Pulmonary artery endothelial cell (primary cell): ENCODE measurements around the gene HOXB4. TPM values are rescaled to one million over a fixed set of nuclear protein-coding genes. Genes with fewer than 3 reads are reported as not detected.

Experiments
- DNase-seq: peaks from one replicate; pipeline ENCODE4 v3.0.0-alpha.2; 2011; ENCODE audit warnings: low read depth, low spot score
- total RNA-seq: library from RNA; depleted of rRNA; stranded (reverse); fragments of >200 nt; gene quantifications from 2 replicates; pipeline ENCODE4 v1.2.3, GENCODE V29; 2014

Gene HOXB4
- total RNA-seq, 1 donor from 2014 or later = 3.0 TPM

DNA sequence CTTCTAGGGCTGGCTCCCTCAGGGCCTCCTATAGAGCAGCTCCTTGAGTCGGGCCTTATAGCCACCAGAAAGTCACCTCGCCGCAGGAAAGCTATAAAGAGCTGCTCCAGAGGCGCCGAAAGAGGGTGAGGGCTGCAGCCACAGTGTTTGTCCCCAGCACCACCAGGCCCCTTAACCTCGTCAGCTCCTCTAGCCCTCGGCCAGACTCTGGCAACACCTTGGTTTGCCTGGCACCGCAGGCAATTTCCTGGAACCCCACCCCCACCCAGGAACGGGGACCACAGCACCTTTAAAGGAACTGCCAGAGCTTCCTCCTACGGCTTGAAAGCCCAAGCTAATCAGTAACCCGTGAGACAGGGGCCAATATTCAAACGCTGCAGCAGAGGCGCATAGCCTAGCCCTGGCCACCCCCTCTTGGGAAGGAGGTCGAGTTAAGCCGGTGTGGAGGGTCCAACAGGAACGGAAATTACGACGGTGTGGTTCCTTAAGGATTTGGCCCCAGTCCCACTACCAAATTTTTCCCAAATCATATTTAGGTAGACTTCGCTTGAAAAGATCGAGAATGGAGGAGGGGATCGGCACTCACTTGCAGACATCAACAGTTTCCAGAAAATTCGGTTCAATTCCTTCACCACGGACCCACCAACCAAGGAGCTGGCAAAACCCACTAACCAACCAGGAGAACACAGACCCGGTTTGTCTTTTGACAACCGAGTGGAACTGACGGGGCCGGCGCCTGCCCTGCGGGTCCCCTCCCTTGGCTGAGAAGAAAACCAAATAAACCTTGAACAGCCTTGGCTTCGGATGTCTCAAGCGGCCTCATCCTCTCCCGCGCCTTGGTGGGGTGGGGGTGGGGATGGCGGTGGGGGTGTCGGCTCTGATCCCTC is 23.6 kb upstream of the HOXB4 start:
- no peak for DNase-seq

DNA sequence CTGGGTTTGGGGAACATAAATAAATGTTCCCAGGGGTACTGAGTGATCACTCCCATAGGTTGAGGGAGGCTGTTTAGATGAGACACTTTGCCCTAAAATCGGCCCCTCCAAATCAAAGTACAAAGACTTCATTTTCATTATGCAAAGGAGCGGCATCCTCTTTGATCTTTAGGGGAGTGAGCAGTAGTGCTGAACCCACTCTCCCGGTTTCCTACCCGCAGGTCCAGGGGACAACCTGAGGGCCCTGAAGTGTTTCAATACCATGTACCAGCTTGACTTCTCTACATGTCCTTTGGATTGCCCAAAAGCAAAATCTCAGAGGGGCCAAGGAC is 23.0 kb upstream of the HOXB4 start:
- no peak for DNase-seq

DNA sequence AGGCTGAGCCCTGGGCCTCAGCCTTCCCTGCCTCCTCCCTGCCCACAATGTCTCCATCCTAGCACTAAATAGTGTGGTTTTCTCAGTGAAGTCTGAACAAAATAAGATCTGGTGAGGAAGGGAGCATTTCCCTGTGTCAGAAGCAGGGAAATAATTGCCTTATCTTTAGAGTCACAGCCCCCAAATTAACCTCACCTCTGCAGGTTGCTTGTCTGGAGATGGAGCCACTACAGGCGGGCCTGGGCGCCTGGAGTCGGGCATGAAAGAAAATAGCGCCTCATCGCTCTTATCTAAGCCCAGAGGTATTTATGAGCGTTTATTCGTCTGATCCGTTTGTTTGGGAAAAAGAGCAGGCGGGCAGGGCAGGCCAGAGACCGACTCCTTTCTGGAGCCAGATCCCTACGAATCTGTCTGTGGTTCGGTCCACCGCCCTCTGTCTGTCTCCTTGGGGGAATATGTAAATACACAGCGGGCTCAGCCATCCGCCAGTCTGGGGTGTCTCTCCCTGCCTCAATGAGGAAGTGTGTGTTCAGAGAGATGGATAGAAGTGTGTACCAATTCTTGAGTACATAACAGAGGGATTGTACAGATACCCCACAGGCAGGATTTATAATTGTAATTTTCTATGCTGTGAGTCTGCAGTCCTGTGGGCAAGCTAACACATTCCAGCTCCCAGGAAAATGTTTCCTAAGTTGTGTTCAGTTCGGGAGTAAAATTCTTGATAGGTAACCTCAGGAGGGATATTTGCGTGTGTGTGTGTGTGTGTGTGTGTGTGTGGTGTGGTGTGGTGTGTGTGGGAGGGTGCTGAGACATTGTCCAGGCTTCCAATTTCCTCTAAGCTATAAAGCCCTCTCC is 22.3 kb upstream of the HOXB4 start:
- no peak for DNase-seq

DNA sequence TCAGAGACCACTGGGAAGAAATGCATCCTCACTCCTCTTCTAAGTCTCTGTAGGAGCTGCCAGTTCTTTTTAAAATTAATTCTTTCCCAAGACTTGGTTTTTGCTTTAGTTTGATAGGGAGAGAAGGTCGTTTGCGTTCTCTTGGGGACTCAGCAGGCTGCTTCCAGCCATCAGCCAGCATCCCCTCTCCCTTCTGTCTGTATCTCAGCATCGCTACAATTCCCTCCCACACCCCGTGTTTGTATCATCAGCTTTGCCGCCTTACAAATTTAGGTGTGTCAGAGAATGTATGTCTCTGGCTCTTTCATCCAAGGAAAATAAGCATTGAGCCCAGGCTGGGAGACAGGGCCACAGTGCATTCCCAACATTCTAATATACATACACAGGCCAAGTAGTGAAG is 21.2 kb upstream of the HOXB4 start:
- no peak for DNase-seq

DNA sequence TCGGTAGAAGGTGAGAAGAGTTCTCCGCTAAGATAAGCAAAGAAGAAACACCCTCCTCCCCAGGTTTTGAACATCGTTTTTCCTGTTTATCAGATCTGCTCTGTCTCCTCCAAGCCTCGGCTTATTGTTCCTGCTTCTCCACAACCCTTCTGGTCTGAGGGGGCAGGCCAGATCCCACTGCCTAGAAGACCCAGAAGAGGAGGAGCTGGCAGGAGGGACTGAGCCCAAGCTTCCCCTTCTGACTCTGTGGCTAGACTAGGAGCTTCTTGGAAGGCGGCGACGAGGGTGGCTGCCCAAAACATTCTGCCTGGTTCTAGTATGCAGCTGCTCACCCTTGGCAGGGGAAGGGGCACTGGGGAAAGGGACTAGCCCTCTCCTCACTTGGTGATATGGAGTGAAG is 20.6 kb upstream of the HOXB4 start:
- no peak for DNase-seq

DNA sequence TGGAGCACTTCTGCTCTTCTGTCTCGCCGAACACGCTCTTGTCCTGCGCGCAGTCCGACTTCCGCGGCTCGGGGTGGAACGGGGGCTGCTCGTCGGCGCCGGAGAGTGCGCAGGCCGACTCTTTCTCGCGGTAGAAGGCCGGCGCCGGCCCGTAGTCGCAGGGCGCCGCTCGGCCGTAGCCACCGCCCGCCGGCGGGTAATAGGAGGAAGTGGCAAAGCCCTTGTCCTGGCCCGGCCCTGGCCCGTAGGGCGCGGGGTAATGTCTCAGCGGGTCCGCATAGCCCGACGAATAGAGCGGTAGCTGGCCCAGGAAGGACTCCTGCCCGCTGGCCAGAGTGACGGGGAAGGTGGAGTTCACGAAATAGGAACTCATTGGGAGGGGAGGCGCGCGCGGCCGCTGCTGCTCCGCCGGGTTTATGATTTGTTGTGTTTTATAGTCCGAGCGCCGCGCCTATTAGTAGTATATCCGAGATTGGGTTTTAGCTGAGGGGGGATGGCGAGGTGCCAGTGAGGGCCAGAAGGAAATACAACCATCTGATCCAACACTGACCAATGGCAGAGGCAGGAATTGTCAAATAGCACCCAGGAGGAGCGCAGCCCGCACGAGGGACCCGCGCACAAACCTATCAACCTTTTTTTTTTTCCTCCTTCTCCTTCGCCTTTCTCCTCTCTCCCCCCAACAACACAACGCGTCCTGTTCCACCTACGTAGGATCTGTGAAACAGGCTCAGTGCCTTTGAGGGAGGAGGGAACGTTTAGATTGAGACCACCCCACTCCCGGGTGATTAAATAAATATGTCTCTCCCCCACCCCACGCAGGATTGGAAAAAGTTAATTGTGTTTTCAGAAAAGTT is 19.9 kb upstream of the HOXB4 start:
- no peak for DNase-seq

DNA sequence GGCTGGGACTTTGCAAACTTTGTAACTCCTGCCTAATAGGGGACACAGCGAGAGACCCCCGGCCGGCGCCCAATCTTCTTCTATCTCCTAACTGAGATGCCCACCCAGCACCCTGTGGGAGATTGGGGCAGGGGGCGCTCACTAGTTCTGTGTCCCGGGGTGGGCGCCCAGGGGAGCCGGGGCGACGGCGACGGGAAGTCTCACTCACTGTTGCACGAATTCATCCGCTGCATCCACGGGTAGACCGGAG is 19.3 kb upstream of the HOXB4 start:
- DNase-seq = no peak

DNA sequence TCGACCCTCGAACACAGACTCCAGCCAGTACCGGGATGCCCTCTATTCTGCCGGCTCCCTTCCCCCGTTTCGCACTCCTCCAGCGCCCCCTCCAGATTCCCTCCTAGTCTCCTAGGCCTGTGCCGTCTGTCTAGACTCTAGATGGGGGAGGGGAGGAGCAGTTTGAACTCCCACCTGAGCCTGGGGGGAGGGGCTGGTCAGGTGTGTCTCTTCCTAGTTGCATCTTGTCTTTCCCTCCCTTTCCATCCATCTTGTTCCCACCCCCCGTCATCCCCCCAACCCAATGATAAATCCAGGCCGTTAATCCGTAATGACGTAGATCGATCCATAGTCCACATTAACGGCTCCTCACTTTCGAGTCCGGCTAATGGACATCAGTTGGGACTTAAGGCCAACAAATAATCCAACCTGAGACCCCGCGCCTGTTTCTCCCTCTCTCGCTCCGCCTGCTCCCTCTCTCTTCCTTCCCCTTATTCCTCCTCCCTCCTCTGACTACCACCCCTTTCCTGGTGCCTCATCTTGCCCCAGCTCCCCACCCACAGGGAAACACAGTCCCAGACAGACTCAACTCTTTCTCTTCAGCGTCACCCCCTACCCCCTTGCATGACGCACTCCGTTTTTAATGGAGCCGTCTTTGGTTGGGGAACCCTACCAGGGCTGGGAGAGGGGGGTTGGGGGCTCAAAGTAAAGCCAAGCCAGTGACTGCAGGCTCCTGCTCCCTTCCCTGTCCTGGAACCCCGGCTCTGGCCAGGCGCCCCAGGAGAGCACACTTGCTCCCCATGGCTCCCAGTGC is 18.8 kb upstream of the HOXB4 start:
- DNase-seq = no peak

DNA sequence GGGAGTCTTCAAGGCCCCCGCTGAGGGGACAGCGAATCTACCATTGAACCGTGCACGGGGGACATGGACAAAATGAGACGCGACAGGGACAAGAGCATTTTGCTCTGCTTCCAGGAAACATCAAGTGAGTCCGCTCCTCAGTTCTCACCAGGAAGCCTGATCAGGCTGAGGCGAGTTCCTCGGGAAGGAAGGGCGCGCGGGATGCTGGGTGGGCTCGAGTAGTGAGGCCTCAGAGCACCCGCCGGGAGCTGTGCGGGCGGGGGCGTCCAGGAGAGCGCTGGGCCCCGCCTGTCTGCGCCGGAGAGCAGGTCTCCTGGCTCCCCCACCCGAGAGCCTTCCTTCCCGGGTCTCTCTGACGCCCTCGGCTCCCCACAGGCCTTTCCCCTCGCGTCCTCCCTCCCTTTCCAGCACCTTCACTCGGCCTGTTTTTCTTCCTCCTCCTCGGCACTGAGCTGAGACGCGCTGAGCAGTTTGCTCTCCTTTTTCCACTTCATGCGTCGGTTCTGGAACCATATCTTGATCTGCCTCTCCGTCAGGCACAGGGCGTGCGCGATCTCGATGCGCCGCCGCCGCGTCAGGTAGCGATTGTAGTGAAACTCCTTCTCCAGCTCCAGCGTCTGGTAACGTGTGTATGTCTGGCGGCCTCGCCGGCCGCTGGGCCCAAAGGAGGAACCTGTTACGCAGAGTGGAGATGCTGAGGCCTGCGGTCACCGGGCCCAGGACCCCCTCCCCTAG is 18.0 kb upstream of the HOXB4 start:
- no peak for DNase-seq

DNA sequence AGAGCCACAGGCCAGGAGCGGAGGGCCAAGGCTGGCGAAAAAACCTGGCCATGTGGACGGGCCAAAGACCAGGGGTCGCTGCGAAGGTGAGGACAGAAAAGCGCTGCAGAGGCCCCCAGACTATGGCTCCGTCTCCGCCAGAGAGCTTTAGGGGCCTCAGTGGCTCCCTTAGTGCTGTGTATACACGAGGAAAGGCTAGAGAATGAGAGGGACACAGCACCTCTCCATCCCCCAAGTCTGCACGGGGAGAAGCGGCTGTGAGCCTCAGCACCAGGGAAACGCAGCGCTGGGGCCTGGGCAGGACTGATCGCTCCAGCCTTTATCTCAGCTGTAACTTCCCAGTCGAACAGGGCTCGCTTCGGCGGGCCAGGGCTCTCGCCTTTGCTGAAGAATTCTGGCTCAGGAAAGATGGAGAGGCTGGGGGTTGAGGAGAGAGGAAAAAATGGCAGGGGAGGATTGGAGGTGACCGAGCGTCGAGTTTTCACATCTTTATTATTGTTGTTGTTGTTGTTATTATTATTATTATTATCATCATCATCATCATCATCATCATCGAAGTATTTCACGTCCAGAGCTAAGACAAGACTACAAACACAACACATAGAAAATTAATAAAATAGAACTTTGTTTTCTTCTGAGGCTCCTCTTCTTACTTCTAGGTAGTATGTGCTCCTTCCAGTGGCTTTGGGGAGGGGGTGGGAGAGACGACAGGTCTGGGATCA is 17.3 kb upstream of the HOXB4 start:
- DNase-seq = no peak

DNA sequence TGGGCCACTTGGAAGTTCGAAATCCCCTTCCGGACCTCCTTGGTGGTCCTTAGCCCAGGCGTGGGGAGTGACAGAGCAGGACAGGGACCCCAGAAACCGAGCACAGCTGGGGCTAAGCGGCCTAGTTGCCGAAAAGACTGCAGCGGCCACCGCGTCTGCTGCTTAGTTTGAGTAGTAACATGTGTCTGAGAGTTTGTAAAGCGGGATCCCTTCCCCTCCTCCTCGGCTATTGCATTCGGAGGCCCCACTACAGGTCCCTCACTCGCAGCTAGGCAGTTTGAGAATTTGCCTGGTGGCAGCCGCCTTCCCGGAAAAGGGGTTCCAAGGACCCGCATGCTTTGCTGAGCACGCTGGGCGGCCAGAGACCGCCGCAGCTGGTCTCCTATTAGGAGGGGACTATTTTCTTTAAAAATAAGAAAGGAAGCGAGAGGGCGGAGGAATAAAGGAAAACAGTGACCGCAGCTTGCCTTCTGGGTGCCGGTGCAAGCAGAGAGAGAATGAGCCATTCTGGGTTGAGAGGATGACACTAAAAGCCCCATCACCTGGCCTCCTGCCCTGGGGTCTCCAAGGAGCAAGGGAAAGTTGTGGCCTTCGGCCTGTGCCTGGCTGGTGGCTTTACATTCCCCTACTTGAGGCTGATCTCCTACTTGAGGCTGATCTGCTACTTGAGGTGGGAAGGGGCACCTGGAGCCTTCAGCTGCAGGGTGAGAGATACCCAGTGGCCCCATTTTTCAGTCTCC is 16.6 kb upstream of the HOXB4 start:
- no peak for DNase-seq

DNA sequence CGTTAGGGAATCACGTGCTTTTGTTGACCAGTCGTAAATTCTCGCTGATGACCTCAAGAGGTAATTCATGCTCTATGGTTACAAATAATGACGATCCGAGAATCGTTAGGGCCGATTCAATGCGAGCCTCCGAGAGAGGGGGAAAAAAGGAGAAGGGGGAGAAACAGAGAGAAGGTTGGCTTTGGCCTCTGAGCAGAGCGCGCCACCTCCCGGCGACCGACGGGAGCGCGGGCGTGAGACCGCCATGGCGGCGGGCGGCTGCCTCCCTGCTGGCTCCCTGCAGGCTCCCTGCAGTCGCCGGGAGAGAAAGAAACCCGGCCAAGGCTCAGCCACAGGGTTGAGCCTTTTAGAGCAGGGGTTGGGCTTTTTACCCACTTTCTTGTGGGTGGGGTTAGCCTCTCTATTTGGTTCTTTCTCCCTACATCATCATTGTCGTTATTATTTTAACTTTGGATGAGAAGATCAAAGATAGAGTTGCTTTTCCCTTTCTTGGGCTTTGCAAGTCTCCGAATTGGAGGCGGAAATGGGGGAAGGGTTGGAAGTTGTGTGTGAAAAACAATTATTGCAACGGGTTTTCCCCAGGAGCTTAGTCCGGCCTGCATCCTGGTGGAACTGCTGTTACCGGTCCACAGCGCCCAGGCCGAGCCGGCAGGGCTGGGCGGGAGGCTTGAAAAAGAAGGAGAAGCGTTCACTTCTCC is 15.8 kb upstream of the HOXB4 start:
- no peak for DNase-seq

DNA sequence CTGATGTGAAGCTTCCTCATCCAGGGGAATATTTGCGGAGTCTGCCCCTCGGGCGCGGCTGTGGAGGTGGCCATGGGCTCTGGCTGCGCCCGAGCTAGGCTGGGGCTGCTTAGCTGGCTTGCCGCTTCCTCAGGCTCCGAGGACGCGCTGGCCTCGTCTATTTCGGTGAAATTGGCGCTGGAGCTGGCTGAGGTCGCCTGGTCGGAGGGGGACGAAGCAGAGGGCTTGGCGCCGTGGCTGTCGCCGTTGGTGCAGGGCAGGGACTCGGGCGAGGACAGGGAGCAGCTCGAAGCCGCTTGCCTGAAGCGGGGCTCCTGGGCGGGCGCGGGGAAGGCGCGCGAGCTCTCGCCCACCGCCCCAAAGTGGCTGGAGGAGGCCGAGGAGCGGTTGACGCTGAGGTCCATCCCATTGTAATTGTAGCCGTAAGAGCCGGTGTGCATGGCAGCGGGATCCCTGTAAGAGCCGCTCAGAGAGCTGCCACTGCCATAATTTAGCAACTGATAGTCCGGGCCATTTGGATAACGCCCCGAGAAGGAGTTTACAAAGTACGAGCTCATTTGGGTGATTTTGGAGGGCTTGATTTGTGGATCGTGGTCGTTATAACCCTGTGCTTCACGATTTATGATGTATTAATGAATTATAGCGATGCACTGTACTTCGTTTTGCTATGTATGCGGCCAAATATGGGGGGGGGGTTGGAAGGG is 15.1 kb upstream of the HOXB4 start, which contains the start of gene HOXB5:
Gene HOXB5, minus strand, starts transcription at position 654 of the 704 bp plus-strand sequence. Its CDS starts 97 bp downstream, at position 557.
- DNase-seq = no peak

DNA sequence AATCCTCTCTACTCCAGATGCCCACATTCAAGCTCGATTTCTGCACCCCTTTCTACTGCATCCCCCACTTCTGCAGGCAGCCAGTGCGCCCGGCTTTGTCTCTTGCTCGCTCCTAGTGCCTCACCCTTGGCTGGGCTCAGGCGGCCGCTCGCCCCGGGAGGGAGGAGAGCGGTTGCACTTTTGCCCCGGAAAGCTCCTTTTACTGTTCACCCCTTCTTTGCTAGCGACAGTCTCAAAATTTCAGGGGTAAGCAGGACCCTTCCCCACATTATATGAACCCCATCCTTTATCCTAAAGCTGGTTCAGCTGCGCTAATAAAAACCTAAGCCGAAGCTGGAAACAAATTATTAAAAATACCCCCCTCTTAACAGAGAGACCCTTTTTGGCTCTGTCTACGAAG is 14.4 kb upstream of the HOXB4 start:
- no peak for DNase-seq

DNA sequence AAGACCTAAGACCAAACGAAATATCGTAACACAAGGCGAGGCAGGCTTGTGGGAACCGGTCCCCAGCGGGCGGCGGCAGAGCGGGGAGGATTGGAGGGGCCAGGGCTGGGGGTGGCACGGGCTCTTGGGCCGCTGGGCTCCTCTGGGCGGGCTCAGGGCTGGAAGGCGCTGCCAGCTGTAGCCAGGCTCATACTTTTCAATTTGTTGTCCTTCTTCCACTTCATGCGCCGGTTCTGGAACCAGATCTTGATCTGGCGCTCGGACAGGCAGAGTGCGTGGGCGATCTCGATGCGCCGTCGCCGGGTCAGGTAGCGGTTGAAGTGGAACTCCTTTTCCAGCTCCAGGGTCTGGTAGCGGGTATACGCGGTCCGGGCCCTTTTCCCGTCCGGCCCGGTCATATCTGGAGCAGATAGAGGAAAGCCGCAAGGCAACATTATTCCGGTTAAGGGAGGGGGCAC is 13.9 kb upstream of the HOXB4 start:
- DNase-seq = no peak

DNA sequence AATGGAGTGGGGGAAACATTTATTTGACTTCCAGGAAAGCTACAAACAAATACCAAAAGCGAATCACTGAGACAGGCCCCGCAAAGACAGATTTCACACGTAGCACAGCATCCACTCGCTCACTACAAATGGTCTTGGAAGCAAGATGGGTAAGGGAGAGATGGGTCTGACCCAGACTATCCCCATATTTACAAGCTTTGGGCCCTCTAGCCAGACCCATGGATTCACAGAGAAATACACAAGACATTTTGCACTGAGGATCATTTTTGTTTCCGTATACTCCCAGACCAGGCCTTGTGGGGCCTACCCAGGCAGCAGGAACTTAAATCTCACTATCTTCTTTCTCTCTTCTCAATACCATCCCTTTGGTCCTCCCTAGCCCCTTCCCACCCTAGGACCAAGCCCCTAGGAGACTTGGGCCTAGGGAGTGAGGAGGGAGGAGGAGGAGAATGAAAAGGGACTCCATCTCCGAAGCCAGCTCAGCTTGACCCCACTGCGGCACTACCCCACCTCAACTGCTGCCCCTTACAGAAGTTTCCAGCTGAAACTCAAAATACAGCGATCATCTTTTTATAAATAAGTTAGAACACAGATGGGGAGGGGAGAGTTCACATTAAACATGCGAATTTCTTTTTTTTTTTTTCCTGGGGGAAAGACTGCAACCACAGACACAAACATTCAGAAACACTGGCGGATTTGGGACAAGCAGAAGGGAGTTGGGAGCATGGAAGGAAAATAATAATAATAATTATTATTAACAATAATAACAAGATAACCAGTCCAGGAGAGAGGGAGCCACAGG is 13.3 kb upstream of the HOXB4 start:
- DNase-seq = no peak

DNA sequence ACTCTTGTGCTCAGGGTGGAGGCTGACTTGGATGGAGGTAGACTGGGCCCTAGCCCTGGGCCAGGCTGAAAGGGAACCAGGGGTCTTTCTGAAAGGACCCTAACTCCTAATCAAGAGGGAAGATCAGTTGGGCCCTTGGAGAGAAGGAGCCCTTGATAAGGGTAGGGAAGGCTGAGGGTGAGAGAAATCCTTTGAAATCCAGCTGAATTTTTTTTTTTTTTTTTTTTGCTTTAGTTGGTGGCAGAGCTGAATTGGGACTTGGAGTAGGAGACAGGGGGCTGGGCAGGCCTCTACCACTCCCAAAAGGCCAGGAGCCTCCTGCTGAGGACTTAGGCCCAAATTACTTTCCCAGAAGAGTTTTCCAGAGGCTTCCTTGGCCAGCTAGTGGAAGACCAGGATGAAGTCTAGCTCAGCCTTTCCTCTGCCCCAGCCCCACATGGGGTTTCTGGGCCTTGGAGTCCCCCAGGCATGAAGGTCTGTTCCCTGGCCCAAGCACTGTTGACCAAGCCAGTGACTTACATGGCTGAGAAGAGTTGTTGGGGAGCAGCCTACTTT is 12.5 kb upstream of the HOXB4 start:
- DNase-seq = no peak
